Tibial nerve (tissue), 4 donors: ENCODE data around the gene CAMKK1. TPM values are rescaled to one million over a fixed set of nuclear protein-coding genes. Genes with fewer than 3 reads are reported as not detected.

ENCODE experiments used
- DNase-seq, 2 donors: peaks; one replicate each; pipeline ENCODE4 v3.0.0-alpha.2; 2019; ENCODE audit warnings: low spot score in 2 of 2
- H3K27ac ChIP-seq, 4 donors: fragments of 200-600 bp; sonication (generic) in 3 of 4; one replicate each; pipeline ENCODE4 v1.5.1; 2017 to 2019; ENCODE audit warnings: mild to moderate bottlenecking in 1 of 4
- H3K27me3 ChIP-seq, 2 donors: fragments of 200-600 bp; sonication (generic) in 1 of 2; one replicate each; pipeline versions ENCODE4 v1.5.1 to v1.6.0; 2017 to 2019
- H3K36me3 ChIP-seq, 3 donors: fragments of 200-600 bp; sonication (generic); one replicate each; pipeline ENCODE4 v1.5.1; 2018 to 2019
- H3K4me1 ChIP-seq, 4 donors: fragments of 200-600 bp; sonication (generic) in 3 of 4; one replicate each; pipeline ENCODE4 v1.5.1; 2017 to 2019
- H3K4me3 ChIP-seq, 4 donors: fragments of 200-600 bp; sonication (generic) in 3 of 4; one replicate each; pipeline ENCODE4 v1.5.1; 2017 to 2019; ENCODE audit warnings: mild to moderate bottlenecking in 1 of 4, moderate library complexity in 1 of 4
- H3K9me3 ChIP-seq, 4 donors: fragments of 200-600 bp; sonication (generic) in 3 of 4; one replicate each; pipeline ENCODE4 v1.5.1; 2017 to 2019
- EP300 ChIP-seq, 2 donors: sonication (generic); formaldehyde crosslinking; IDR thresholded peaks; one replicate each; pipeline ENCODE4 v1.6.1; 2017; ENCODE audit warnings: antibody characterized with exemption in 2 of 2, mild to moderate bottlenecking in 1 of 2
- POLR2A ChIP-seq, 2 donors: fragments of 450-650 bp; IDR thresholded peaks; one replicate each; pipeline ENCODE4 v1.6.1; 2017; ENCODE audit warnings: antibody characterized with exemption in 2 of 2, mild to moderate bottlenecking in 2 of 2, moderate library complexity in 2 of 2
- WGBS, 2 donors: methylation state at CpG; one replicate each; pipeline ENCODE4 v1.1.5; 2018; 5-methylcytosine and 5-hydroxymethylcytosine counted together
- total RNA-seq, 4 donors: library from RNA; depleted of rRNA; stranded (reverse); fragments of >200 nt; gene quantifications; one replicate each; pipeline ENCODE4 v1.1.0, GENCODE V29; 2016
- TF ChIP-seq, protein P1 (sequence below), 5 experiments: fragments of 200-600 bp in 3 of 5; fragments of 450-650 bp in 2 of 5; sonication (generic) in 3 of 5; IDR thresholded peaks; one replicate each; pipeline ENCODE4 v1.5.1; 2016 to 2019; ENCODE audit warnings: antibody characterized with exemption in 5 of 5, mild to moderate bottlenecking in 3 of 5, moderate library complexity in 2 of 5

CAMKK1 gene
- total RNA-seq, 4 donors from 2014 or later = 4.4 to 15.3 (median 7.3) TPM

DNA sequence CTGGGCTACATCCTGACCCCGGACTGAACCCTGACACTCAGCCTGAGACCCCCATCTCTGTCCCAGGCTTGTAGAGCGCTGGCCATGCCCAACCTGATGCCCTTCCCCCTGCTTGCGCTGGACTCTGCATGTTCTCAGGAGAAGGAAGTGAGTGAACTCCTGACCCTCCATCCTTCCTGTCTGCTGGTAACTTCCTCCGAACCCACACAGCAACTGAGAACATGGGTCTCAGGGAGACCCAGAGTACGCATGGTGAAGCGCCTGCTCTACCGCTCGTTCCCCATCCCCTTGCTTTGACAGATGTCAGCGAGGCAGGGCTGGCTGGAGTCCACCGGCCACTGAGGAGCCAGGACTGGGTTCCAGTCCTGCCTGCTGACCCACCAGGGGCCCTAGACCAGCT lies 6.1 kb downstream of the CAMKK1 start:
- Histone ChIP-seq H3K4me1 (peaks cover 0 to 62% (median 32%) of the 10 kb centered on the region in 4 donors), H3K27ac (peak overlapping the region in 3 of 4 donors; percentile 55 to 82 (median 56)), H3K4me3 (no peak overlapping the region), H3K27me3 (no peaks in the 10 kb centered on the region), H3K36me3 (peaks cover 0 to 28% (median 6%) of the 10 kb centered on the region in 3 donors), H3K9me3 (no peaks in the 10 kb centered on the region)
- DNase-seq = peak in 1 of 2 donors; percentile 39
- WGBS, 2 donors = 61 to 65% methylated on average over 9 to 10 of the region's 10 CpGs
- TF ChIP-seq, protein P1, sequence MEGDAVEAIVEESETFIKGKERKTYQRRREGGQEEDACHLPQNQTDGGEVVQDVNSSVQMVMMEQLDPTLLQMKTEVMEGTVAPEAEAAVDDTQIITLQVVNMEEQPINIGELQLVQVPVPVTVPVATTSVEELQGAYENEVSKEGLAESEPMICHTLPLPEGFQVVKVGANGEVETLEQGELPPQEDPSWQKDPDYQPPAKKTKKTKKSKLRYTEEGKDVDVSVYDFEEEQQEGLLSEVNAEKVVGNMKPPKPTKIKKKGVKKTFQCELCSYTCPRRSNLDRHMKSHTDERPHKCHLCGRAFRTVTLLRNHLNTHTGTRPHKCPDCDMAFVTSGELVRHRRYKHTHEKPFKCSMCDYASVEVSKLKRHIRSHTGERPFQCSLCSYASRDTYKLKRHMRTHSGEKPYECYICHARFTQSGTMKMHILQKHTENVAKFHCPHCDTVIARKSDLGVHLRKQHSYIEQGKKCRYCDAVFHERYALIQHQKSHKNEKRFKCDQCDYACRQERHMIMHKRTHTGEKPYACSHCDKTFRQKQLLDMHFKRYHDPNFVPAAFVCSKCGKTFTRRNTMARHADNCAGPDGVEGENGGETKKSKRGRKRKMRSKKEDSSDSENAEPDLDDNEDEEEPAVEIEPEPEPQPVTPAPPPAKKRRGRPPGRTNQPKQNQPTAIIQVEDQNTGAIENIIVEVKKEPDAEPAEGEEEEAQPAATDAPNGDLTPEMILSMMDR (IDR thresholded peaks at IDR 0.05) = no peak
- TF ChIP-seq EP300 (IDR thresholded peaks at IDR 0.05) = peak in 1 of 2 donors; percentile 62

DNA sequence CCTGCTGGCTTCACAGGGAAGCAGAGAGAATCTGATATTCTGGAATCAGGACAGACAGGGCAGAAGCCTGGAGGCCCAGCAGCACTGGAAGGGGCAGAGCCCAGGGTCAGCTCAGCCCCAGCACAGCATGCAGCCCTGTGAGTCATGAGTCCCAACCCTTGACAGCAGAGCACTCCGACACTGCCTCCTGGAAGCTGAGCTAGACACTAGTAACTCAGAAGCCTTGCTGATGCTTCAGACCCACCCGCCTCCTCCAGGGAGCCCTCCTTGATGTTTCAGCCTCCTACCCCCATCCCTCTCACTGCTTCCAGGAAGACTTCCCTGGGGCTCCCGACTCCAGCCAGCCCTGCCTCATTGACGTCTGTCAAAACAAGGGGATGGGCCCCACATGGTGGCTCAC lies 6.9 kb downstream of the CAMKK1 start:
- no peaks in the 10 kb centered on the region for H3K27me3 ChIP-seq
- TF ChIP-seq POLR2A (IDR thresholded peaks at IDR 0.05) = no peak
- TF ChIP-seq, protein P1 (IDR thresholded peaks at IDR 0.05) = no peak
- no peak overlapping the region for H3K4me3 ChIP-seq
- peaks cover 0 to 28% (median 6%) of the 10 kb centered on the region in 3 donors for H3K36me3 ChIP-seq
- 76 to 79% methylated on average over 4 of the region's 4 CpGs for WGBS, 2 donors
- peaks cover 0 to 54% (median 25%) of the 10 kb centered on the region in 4 donors for H3K4me1 ChIP-seq
- DNase-seq = no peak
- no peaks in the 10 kb centered on the region for H3K9me3 ChIP-seq
- H3K27ac ChIP-seq = no peak overlapping the region

DNA sequence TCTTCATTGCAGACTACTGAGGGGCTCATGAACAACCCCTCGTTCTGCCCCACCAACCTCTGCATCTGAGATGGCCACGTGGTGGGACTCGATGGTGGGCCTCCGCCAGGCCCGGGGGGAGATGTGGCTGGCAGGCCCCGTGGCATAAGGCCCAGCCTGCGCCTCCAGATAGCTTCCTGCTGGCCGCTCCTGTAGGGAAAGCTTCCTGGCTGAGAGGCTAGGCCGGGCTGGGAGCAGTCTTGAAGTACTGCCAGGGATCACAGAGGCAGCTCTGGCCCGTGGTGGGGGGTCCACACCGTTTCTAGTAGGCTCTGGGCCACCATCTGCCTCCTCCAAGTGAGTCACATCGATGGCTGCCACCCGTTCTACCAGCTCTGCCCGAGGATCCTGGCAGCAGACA lies 7.6 kb downstream of the CAMKK1 start:
- no peaks in the 10 kb centered on the region for H3K9me3 ChIP-seq
- peaks cover 0 to 47% (median 20%) of the 10 kb centered on the region in 4 donors for H3K4me1 ChIP-seq
- 53 to 70% methylated on average over 3 to 12 of the region's 14 CpGs for whole genome bisulfite sequencing, 2 donors
- H3K36me3 ChIP-seq = peaks cover 0 to 28% (median 6%) of the 10 kb centered on the region in 3 donors
- H3K27me3 ChIP-seq = no peaks in the 10 kb centered on the region
- TF ChIP-seq, protein P1 (IDR thresholded peaks at IDR 0.05) = no peak
- TF ChIP-seq EP300 (IDR thresholded peaks at IDR 0.05) = no peak
- TF ChIP-seq POLR2A (IDR thresholded peaks at IDR 0.05) = no peak
- DNase-seq = no peak
- no peak overlapping the region for H3K4me3 ChIP-seq
- no peak overlapping the region for H3K27ac ChIP-seq

DNA sequence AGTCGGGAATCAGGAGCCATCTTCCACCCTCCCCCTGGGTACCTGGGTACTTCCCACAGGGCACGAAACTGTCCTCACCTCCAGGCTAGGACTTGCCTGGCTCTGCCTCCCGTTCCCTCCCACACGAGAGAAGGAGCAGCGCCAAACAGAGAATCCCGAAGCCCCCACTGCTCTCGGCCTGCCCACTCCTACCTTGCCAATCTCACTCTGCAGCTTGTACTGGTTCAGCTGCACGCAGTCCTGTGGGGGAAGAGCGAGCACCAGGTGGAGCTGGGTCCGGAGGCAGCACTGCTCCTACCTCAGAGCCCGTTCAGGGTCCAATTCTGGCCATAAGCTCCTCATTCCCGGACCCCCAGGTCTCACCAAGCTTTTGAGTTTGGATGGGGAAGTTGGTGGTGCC lies 8.7 kb downstream of the CAMKK1 start:
- Histone ChIP-seq H3K9me3 (no peaks in the 10 kb centered on the region), H3K27me3 (no peaks in the 10 kb centered on the region), H3K4me1 (peaks cover 0 to 37% (median 16%) of the 10 kb centered on the region in 4 donors), H3K4me3 (no peak overlapping the region), H3K36me3 (peaks cover 0 to 28% (median 6%) of the 10 kb centered on the region in 3 donors), H3K27ac (no peak overlapping the region)
- 91 to 94% methylated on average over 11 to 12 of the region's 12 CpGs for WGBS, 2 donors
- no peak for DNase-seq
- TF ChIP-seq EP300 (IDR thresholded peaks at IDR 0.05) (no peak), POLR2A (IDR thresholded peaks at IDR 0.05) (no peak)
- TF ChIP-seq, protein P1 (IDR thresholded peaks at IDR 0.05) = no peak

DNA sequence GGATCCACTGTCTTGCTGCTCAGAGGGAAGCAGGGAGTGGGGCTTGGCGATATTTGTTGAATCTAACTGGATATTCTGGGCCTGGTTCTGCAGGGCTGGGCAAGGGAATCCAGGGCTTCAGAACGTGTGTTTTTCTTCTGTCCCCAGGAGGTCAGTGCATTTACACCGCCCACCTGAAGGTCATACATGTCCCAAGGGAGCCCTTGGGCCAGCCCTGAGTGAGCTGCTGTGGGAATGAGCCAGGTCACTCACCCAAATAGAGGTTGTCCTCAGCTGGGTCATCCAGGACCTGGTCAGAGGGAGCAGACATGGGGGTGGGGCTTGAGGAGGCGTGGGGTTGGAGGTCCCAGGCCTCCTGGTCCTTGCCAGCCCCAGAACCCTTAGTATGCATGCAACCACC lies 10.6 kb downstream of the CAMKK1 start:
- no peak for DNase-seq
- Histone ChIP-seq H3K4me1 (peaks cover 0 to 18% (median 6%) of the 10 kb centered on the region in 4 donors), H3K27me3 (no peaks in the 10 kb centered on the region), H3K27ac (no peak overlapping the region), H3K9me3 (no peaks in the 10 kb centered on the region), H3K36me3 (peaks cover 0 to 28% (median 6%) of the 10 kb centered on the region in 3 donors), H3K4me3 (no peak overlapping the region)
- TF ChIP-seq, protein P1 (IDR thresholded peaks at IDR 0.05) = no peak
- TF ChIP-seq POLR2A (IDR thresholded peaks at IDR 0.05) = no peak
- TF ChIP-seq EP300 (IDR thresholded peaks at IDR 0.05) = no peak
- 63 to 81% methylated on average over 3 to 4 of the region's 4 CpGs for WGBS, 2 donors
